Endothelial cell of umbilical vein (primary cell): ENCODE data around the gene CORO2B.

Source experiments
- EZH2 ChIP-seq: IDR thresholded peaks from 2 replicates; pipeline ENCODE4 v1.6.1; 2012; ENCODE audit warnings: borderline replicate concordance, low read depth, mild to moderate bottlenecking, moderate library complexity, low read length, inconsistent platforms; ENCODE audit not compliant: severe bottlenecking
- FOS ChIP-seq: IDR thresholded peaks from 2 replicates; pipeline ENCODE4 v1.6.1; 2011; ENCODE audit warnings: mild to moderate bottlenecking, low read length, moderate library complexity, borderline replicate concordance; ENCODE audit not compliant: insufficient read depth
- JUN ChIP-seq: IDR thresholded peaks from 2 replicates; pipeline ENCODE4 v1.6.1; 2011; ENCODE audit warnings: borderline replicate concordance, low read depth; ENCODE audit not compliant: insufficient read length, insufficient read depth
- POLR2A ChIP-seq: IDR thresholded peaks from 2 replicates; pipeline ENCODE4 v1.6.1; 2012; ENCODE audit warnings: low read depth, mild to moderate bottlenecking, control low read depth, low read length
- POLR2AphosphoS5 ChIP-seq: IDR thresholded peaks from 2 replicates; pipeline ENCODE4 v1.6.1; 2012; ENCODE audit warnings: low read depth, mild to moderate bottlenecking, control low read depth, low read length, moderate library complexity; ENCODE audit not compliant: insufficient read depth
- TF ChIP-seq, protein P1 (sequence below), 2 donors: IDR thresholded peaks; 1 replicate in 1 of 2; 2 replicates in 1 of 2; pipeline ENCODE4 v1.5.1; 2011; ENCODE audit warnings: low read length in 2 of 2, mild to moderate bottlenecking in 2 of 2, moderate library complexity in 2 of 2, control low read depth in 1 of 2, inconsistent platforms in 1 of 2, low read depth in 1 of 2; ENCODE audit not compliant: insufficient read depth in 1 of 2; ENCODE audit errors: extremely low read depth in 1 of 2
- TF ChIP-seq, protein P2 (sequence below): IDR thresholded peaks from 2 replicates; pipeline ENCODE4 v1.6.1; 2011; ENCODE audit not compliant: insufficient read depth, insufficient read length

DNA sequence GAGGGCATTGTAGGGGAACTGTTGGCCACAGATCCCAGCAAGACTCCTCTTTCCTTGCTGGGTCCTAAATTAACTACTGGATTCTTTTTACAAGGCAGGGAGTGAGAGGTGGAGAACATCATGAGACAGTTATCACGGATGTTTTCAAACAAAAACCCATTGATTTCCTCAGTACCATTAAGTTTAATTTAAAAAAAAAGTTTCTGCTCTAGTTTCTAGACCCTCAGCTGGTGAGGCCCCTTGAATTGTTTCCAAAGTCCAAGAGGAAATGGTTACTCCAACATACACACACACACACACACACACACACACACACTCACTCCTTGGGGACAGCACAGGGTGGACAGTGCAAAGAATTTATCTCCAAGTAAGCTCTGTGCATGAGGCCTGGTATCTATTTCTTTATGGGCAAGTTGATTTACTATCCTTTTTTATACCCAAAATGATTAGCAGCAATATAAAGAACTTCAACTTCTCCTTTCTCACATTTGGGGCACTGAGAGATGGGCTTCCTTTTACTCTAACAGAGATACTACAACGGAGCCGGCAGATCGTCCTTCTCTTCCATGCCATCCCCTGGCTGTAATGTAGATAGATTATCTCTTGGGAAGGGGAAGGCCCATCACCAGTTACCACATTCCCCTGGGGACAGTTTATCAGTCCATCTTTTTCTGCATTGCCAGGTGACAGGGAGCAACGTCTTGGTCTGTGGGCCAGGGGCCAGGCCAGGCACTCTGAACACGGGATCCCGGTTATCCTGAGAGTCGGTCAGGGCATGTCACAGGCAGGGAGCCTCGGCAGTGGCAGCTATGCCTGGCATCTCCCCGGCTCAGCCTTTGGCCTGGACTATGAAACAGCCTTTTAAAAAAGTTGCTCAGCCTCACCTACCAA, 54.7 kb downstream of the CORO2B start:
- TF ChIP-seq, protein P1, sequence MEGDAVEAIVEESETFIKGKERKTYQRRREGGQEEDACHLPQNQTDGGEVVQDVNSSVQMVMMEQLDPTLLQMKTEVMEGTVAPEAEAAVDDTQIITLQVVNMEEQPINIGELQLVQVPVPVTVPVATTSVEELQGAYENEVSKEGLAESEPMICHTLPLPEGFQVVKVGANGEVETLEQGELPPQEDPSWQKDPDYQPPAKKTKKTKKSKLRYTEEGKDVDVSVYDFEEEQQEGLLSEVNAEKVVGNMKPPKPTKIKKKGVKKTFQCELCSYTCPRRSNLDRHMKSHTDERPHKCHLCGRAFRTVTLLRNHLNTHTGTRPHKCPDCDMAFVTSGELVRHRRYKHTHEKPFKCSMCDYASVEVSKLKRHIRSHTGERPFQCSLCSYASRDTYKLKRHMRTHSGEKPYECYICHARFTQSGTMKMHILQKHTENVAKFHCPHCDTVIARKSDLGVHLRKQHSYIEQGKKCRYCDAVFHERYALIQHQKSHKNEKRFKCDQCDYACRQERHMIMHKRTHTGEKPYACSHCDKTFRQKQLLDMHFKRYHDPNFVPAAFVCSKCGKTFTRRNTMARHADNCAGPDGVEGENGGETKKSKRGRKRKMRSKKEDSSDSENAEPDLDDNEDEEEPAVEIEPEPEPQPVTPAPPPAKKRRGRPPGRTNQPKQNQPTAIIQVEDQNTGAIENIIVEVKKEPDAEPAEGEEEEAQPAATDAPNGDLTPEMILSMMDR (IDR thresholded peaks at IDR 0.05; ENCODE audit: extremely low read depth in 1 of 2, insufficient read depth in 1 of 2, low read depth in 1 of 2, low read length in 2 of 2) = no peak
- no peak for TF ChIP-seq POLR2A
- TF ChIP-seq POLR2AphosphoS5 = no peak
- no peak for TF ChIP-seq FOS
- no peak for TF ChIP-seq EZH2
- TF ChIP-seq, protein P2, sequence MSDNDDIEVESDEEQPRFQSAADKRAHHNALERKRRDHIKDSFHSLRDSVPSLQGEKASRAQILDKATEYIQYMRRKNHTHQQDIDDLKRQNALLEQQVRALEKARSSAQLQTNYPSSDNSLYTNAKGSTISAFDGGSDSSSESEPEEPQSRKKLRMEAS = no peak
- TF ChIP-seq JUN = no peak
